Measurements from ENCODE around the gene PHOSPHO1. TPM values are rescaled to one million over a fixed set of nuclear protein-coding genes. Genes with fewer than 3 reads are reported as not detected.

PHOSPHO1 gene
- total RNA-seq, 4 donors from 2014 or later = 1.2 to 1.5 (median 1.4) TPM; not detected in 1

- intact Hi-C loops (cut with DNase I) = no loop called here
Observed at GRCh38 chr17:49260817-49261291, 30.3 kb upstream of the PHOSPHO1 start.

GRCh38 chr17:49260011-49260816 lies 29.6 kb upstream of the PHOSPHO1 start:
- WGBS = 7% methylated on average over 15 of the region's 77 CpGs
- TF ChIP-seq POLR2AphosphoS5 (IDR thresholded peaks at IDR 0.05) (peak in 1 of 2 donors; percentile 25), POLR2A (IDR thresholded peaks at IDR 0.05; ENCODE audit: low read depth) (no peak)
- Histone ChIP-seq H3K9me3 (no peaks in the 10 kb centered on the region), H3K4me3 (peak overlapping the region; percentile 61 to 82 (median 66)), H3K4me1 (peaks cover 10 to 19% (median 18%) of the 10 kb centered on the region in 4 donors), H3K36me3 (no peaks in the 10 kb centered on the region), H3K27ac (replicated peaks in 1 of 4) (peak overlapping the region; percentile 66 to 78 (median 70)), H3K27me3 (peaks cover 0 to 16% (median 0%) of the 10 kb centered on the region in 4 donors)
- DNase-seq (ENCODE audit: extremely low spot score) = no peak
- intact Hi-C loops (cut with DNase I) = no loop called here

More at GRCh38 chr17:49260817-49261291, 30.3 kb upstream of the PHOSPHO1 start:
- DNase-seq (ENCODE audit: extremely low spot score) = no peak
- Histone ChIP-seq H3K36me3 (no peaks in the 10 kb centered on the region), H3K9me3 (no peaks in the 10 kb centered on the region), H3K27me3 (peaks cover 0 to 16% (median 0%) of the 10 kb centered on the region in 4 donors), H3K4me1 (peaks cover 10 to 19% (median 18%) of the 10 kb centered on the region in 4 donors), H3K27ac (replicated peaks in 1 of 4) (peak overlapping the region; percentile 66 to 78 (median 70)), H3K4me3 (peak overlapping the region; percentile 61 to 82 (median 66))
- no peak for TF ChIP-seq EP300 (IDR thresholded peaks at IDR 0.05)
- no peak for TF ChIP-seq CTCF (IDR thresholded peaks at IDR 0.05)
- no peak for TF ChIP-seq POLR2A (IDR thresholded peaks at IDR 0.05; ENCODE audit: low read depth)
- peak in 1 of 2 donors; percentile 28 for TF ChIP-seq POLR2AphosphoS5 (IDR thresholded peaks at IDR 0.05)
- WGBS = 57% methylated on average over 10 of the region's 11 CpGs

GRCh38 chr17:49259663-49260010 lies 29.1 kb upstream of the PHOSPHO1 start:
- DNase-seq (ENCODE audit: extremely low spot score) = no peak
- peak overlapping the region; percentile 66 to 78 (median 70) for H3K27ac ChIP-seq (replicated peaks in 1 of 4)
- intact Hi-C loops (cut with DNase I) = no loop called here
- 22% methylated on average over 4 of the region's 10 CpGs for WGBS
- no peaks in the 10 kb centered on the region for H3K36me3 ChIP-seq
- H3K4me1 ChIP-seq = peaks cover 10 to 19% (median 18%) of the 10 kb centered on the region in 4 donors
- H3K9me3 ChIP-seq = no peaks in the 10 kb centered on the region
- TF ChIP-seq EP300 (IDR thresholded peaks at IDR 0.05) = no peak
- no peak for TF ChIP-seq POLR2AphosphoS5 (IDR thresholded peaks at IDR 0.05)
- no peak for TF ChIP-seq CTCF (IDR thresholded peaks at IDR 0.05)
- no peak for TF ChIP-seq POLR2A (IDR thresholded peaks at IDR 0.05; ENCODE audit: low read depth)
- H3K27me3 ChIP-seq = peaks cover 0 to 16% (median 0%) of the 10 kb centered on the region in 4 donors
- peak overlapping the region; percentile 61 to 82 (median 66) for H3K4me3 ChIP-seq

GRCh38 chr17:49258394-49258793 lies 27.8 kb upstream of the PHOSPHO1 start:
- H3K4me3 ChIP-seq = no peak overlapping the region
- H3K27ac ChIP-seq (replicated peaks in 1 of 4) = no peak overlapping the region
- H3K4me1 ChIP-seq = peaks cover 10 to 19% (median 18%) of the 10 kb centered on the region in 4 donors
- WGBS = 89% methylated on average over 3 of the region's 3 CpGs
- no peaks in the 10 kb centered on the region for H3K36me3 ChIP-seq
- no peak for DNase-seq (ENCODE audit: extremely low spot score)
- peaks cover 0 to 10% (median 0%) of the 10 kb centered on the region in 4 donors for H3K27me3 ChIP-seq
- intact Hi-C loops (cut with DNase I) = no loop called here
- TF ChIP-seq POLR2AphosphoS5 (IDR thresholded peaks at IDR 0.05) (no peak), CTCF (IDR thresholded peaks at IDR 0.05) (no peak), EP300 (IDR thresholded peaks at IDR 0.05) (no peak), POLR2A (IDR thresholded peaks at IDR 0.05; ENCODE audit: low read depth) (no peak)
- H3K9me3 ChIP-seq = no peaks in the 10 kb centered on the region

- WGBS = 76% methylated on average over 5 of the region's 5 CpGs
- intact Hi-C loops (cut with DNase I) = no loop called here
Observed at GRCh38 chr17:49255125-49255524, 24.5 kb upstream of the PHOSPHO1 start.

More at GRCh38 chr17:49255125-49255524, 24.5 kb upstream of the PHOSPHO1 start:
- Histone ChIP-seq H3K27me3 (peaks cover 0 to 1% (median 0%) of the 10 kb centered on the region in 4 donors), H3K4me3 (no peak overlapping the region), H3K4me1 (peaks cover 5 to 9% (median 7%) of the 10 kb centered on the region in 4 donors), H3K9me3 (no peaks in the 10 kb centered on the region), H3K27ac (replicated peaks in 1 of 4) (no peak overlapping the region), H3K36me3 (no peaks in the 10 kb centered on the region)
- no peak for DNase-seq (ENCODE audit: extremely low spot score)
- TF ChIP-seq POLR2A (IDR thresholded peaks at IDR 0.05; ENCODE audit: low read depth) (no peak), EP300 (IDR thresholded peaks at IDR 0.05) (no peak)

All from esophagus muscularis mucosa (tissue), 4 donors.